Upper lobe of right lung (tissue), 1 donor: ENCODE results near the gene HTR5A. TPM values are rescaled to one million over a fixed set of nuclear protein-coding genes. Genes with fewer than 3 reads are reported as not detected.
"Not testable (repeated sequence)": the region's sequence is repeated elsewhere in the genome, so short reads cannot be mapped to it uniquely, and the experiment has no call there.

Source experiments
- ATAC-seq: fragments of 200-7000 bp; cut with Tn5 transposase; one replicate; pipeline ENCODE4 v1.9.1; 2020; ENCODE audit warnings: mild to moderate bottlenecking, moderate library complexity
- DNase-seq: peaks from one replicate; pipeline ENCODE4 v3.0.0-alpha.2; 2020
- H3K27ac ChIP-seq: fragments of 200-600 bp; one replicate; pipeline ENCODE4 v1.8.0; 2022
- H3K27me3 ChIP-seq: fragments of 200-600 bp; one replicate; pipeline ENCODE4 v1.8.0; 2022; ENCODE audit warnings: mild to moderate bottlenecking
- H3K36me3 ChIP-seq: fragments of 200-600 bp; one replicate; pipeline ENCODE4 v1.8.0; 2022
- H3K4me1 ChIP-seq: fragments of 200-600 bp; one replicate; pipeline ENCODE4 v1.8.0; 2022
- H3K4me3 ChIP-seq: fragments of 200-600 bp; one replicate; pipeline ENCODE4 v1.8.0; 2022; ENCODE audit warnings: mild to moderate bottlenecking
- H3K9me3 ChIP-seq: fragments of 200-600 bp; one replicate; pipeline ENCODE4 v1.8.0; 2022
- intact Hi-C: fragments of 100-400 bp; cut with DNase I; formaldehyde crosslinking; loops from one replicate; pipeline ENCODE4 v1.11.0; 2022
- long read RNA-seq: library from polyadenylated mRNA; unstranded; transcript quantifications from one replicate; pipeline ENCODE4 v2.0.0, GENCODE V29; 2021
- total RNA-seq: library from RNA; stranded (reverse); fragmentation: NEBNext Ultra II Directional; extraction: Animal tissue kit (Norgen Biotek cat#: 25700); gene quantifications from one replicate; pipeline ENCODE4 v1.2.1, GENCODE V29; 2021
- TF ChIP-seq, protein P1 (sequence below): fragments of 200-600 bp; IDR thresholded peaks from one replicate; pipeline ENCODE4 v1.8.0; 2022; ENCODE audit warnings: antibody characterized with exemption
- donor health status: DM: no; HTN: yes; CAD: no; lungs with severe emphysema.

The HTR5A gene
- not detected for total RNA-seq
- long read RNA-seq, result 0 reads

DNA sequence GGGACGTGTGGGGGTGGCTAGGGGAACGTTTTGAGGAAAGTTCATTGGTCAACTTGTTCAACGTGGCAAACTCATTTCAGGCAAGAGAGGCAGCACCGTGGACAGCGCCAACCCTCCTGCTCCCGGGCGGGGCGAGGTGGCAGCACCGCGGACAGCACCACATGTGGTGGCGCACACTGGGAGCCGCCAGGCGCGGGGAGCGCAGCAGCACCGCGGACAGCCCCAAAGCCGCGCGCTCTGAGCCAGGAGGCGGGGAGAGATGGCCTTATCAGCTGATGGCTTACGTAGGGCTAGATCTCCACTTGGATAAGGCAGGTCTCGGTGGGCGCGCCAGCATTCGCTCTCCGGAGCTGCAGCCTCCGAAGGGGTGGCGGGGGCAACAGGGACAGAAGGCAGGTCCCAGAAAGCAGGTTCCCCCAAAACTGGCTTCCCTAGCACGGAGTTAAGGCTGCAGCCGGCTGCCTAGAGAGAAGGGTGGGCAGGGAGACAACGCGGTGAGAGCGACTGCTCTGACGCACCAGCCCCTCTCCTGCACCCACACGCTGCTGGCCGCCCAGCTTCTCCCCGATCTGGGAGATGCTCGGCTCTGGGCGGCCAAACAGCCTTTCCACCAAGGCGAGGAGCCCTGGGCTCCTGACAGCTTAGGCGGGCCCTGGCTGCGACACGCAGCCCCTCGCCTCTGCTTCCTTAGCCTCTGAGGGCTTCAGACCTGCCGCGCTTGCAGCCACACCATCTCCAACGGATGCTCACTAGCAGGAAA, at the start of gene HTR5A:
TSS of gene HTR5A (plus strand) at position 333 of the 760 bp plus-strand sequence. CDS start 576 bp downstream, outside the sequence.
- H3K27me3 ChIP-seq, result peaks cover 24% of the 10 kb centered on the region
- intact Hi-C loops, result loop anchor here (5.0 kb wide), 1 partner anchor 357 kb away; no protein-coding TSS in a partner anchor
- H3K9me3 ChIP-seq, result no peaks in the 10 kb centered on the region
- DNase-seq, result peak; percentile 92
- no peak within 1 kb of the TSS for H3K27ac ChIP-seq
- ATAC-seq, result peak; percentile 99
- TF ChIP-seq, protein P1, sequence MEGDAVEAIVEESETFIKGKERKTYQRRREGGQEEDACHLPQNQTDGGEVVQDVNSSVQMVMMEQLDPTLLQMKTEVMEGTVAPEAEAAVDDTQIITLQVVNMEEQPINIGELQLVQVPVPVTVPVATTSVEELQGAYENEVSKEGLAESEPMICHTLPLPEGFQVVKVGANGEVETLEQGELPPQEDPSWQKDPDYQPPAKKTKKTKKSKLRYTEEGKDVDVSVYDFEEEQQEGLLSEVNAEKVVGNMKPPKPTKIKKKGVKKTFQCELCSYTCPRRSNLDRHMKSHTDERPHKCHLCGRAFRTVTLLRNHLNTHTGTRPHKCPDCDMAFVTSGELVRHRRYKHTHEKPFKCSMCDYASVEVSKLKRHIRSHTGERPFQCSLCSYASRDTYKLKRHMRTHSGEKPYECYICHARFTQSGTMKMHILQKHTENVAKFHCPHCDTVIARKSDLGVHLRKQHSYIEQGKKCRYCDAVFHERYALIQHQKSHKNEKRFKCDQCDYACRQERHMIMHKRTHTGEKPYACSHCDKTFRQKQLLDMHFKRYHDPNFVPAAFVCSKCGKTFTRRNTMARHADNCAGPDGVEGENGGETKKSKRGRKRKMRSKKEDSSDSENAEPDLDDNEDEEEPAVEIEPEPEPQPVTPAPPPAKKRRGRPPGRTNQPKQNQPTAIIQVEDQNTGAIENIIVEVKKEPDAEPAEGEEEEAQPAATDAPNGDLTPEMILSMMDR, result no peak
- H3K36me3 ChIP-seq, result no peaks in the 10 kb centered on the region
- no peak within 1 kb of the TSS for H3K4me3 ChIP-seq
- no peaks in the 10 kb centered on the region for H3K4me1 ChIP-seq

DNA sequence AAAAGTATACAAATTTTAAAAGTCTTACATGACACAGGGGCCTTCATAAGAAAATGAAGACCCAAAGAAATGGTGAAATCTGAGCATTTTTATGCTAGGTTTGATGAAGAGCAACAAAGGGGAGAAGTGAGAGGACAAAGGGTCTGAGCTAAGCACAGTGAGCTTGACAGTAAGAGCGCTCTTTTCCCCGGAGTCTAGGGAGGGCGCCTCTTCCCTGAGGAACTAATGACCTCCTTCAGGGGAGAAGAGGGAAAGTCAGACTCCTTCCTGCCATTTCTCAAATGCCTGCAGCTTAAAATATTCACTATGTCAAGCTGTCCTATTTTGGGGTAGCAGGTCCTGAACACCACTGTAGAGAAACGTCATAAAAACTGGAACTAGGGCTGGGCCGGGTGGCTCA, 49.1 kb upstream of the HTR5A start:
- intact Hi-C loops, result no loop called here
- H3K4me1 ChIP-seq, result no peaks in the 10 kb centered on the region
- H3K36me3 ChIP-seq, result no peaks in the 10 kb centered on the region
- ATAC-seq (no peak), DNase-seq (no peak)
- no peak overlapping the region for H3K27ac ChIP-seq
- TF ChIP-seq, protein P1, result no peak
- no peak overlapping the region for H3K4me3 ChIP-seq
- no peaks in the 10 kb centered on the region for H3K27me3 ChIP-seq
- no peaks in the 10 kb centered on the region for H3K9me3 ChIP-seq

DNA sequence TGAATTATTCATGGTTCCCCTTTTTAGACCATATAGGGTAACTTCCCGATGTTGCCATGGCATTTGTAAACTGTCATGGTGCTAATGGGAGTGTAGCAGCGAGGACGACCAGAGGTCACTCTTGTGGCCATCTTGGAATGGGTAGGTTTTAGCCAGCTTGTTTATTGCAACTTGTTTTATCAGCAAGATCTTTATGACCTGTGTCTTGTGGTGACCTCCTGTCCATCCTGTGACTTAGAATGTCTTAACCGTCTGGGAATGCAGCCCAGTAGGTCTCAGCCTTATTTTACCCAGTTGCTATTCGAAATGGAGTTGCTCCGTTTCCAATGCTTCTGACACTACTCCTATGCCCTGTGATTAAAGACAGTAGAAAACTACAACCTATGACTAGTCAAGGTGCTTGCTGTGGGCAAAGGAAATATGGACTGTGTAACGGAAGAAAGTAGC, 48.4 kb upstream of the HTR5A start:
- Histone ChIP-seq H3K27ac (no peak overlapping the region), H3K9me3 (no peaks in the 10 kb centered on the region), H3K4me1 (no peaks in the 10 kb centered on the region), H3K4me3 (no peak overlapping the region), H3K36me3 (no peaks in the 10 kb centered on the region), H3K27me3 (no peaks in the 10 kb centered on the region)
- no peak for ATAC-seq
- DNase-seq, result no peak
- intact Hi-C loops, result no loop called here
- TF ChIP-seq, protein P1, result no peak

DNA sequence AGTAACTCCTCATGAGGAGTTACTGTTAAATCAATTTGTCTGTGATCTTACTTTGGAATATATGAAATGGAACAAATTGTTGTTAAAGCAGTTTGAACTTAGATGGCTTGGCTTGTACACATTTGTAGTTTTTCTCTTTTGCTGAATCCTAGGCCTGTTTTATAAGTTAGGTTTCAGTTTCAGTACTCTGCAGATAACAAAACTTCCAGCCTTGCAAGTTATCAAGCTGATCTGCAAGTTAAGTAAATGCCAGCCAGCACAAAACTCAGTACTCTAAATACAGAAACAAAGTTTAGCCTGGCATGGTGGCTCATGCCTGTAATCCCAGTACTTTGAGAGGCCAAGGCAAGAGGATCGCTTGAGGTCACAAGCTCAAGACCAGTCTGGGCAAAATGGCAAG, 42.2 kb upstream of the HTR5A start:
- no peaks in the 10 kb centered on the region for H3K27me3 ChIP-seq
- no peaks in the 10 kb centered on the region for H3K4me1 ChIP-seq
- TF ChIP-seq, protein P1, result no peak
- no peaks in the 10 kb centered on the region for H3K36me3 ChIP-seq
- no peak for DNase-seq
- ATAC-seq, result no peak
- intact Hi-C loops, result no loop called here
- H3K9me3 ChIP-seq, result peaks cover 9% of the 10 kb centered on the region
- H3K27ac ChIP-seq, result no peak overlapping the region
- no peak overlapping the region for H3K4me3 ChIP-seq

DNA sequence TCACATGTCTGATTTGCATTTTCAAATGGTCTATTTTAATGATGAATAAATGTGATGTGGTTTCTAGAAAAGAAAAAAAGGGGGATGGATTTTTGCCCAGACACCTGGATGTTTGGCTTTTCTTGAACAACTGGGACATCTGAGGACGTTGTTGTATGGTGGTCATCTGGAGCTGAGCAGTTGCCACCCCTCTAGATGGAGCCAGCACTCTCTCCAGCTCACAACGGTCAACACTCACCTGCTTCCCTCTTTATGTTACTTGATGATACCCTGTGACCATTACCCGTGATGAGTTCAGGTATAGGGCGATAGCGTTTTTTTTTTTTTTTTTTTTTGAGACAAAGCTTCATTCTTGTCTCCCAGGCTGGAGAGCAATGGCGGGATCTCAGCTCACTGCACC, 37.1 kb upstream of the HTR5A start:
- TF ChIP-seq, protein P1, result no peak
- H3K27ac ChIP-seq, result no peak overlapping the region
- intact Hi-C loops, result no loop called here
- no peak overlapping the region for H3K4me3 ChIP-seq
- H3K27me3 ChIP-seq, result no peaks in the 10 kb centered on the region
- peaks cover 9% of the 10 kb centered on the region for H3K9me3 ChIP-seq
- H3K36me3 ChIP-seq, result no peaks in the 10 kb centered on the region
- H3K4me1 ChIP-seq, result no peaks in the 10 kb centered on the region
- no peak for DNase-seq
- no peak for ATAC-seq

DNA sequence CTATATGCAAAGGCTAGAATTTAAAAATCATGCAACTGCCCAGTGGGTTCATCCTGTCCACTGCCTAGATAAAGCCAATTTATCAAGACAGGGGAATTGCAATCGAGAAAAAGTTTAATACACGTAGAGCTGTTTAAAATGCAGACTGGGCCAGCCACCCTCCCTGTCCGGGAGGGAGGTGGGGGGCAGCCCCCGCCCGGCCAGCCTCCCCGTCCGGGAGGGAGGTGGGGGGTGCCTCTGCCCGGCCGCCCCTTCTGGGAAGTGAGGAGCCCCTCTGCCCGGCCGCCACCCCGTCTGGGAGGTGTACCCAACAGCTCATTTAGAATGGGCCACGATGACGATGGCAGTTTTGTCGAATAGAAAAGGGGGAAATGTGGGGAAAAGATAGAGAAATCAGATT, 35.6 kb upstream of the HTR5A start:
- H3K4me3 ChIP-seq, intact Hi-C loops, H3K27ac ChIP-seq, H3K4me1 ChIP-seq, H3K9me3 ChIP-seq, DNase-seq, H3K36me3 ChIP-seq, ATAC-seq, H3K27me3 ChIP-seq: not testable (repeated sequence)
